OCI-LY7 (cell line): Measurements from ENCODE around the gene DGKD. TPM values are rescaled to one million over a fixed set of nuclear protein-coding genes. Genes with fewer than 3 reads are reported as not detected.

Experiments
- BruUV-seq: library from RNA; stranded (reverse); fragments of 400-500 nt; replicated peaks from 2 replicates; lab custom pipeline; 2021; lab: Mats Ljungman, UMichigan
- CTCF ChIA-PET: fragments of 300-600 bp; sonication (Branson Sonifier 250); formaldehyde crosslinking; loops from one replicate; lab custom pipeline; 2022; ENCODE audit warnings: antibody characterized with exemption; ENCODE audit not compliant: unreplicated experiment; lab: Charles Lee
- POLR2A ChIA-PET: fragments of 300-600 bp; sonication (Branson Sonifier 250); formaldehyde crosslinking; loops from one replicate; lab custom pipeline; 2022; ENCODE audit warnings: antibody characterized with exemption; lab: Charles Lee
- DNase-seq: peaks from one replicate; pipeline ENCODE4 v3.0.0-alpha.2; 2015; ENCODE audit warnings: low spot score
- H2AFZ ChIP-seq: fragments of 200-600 bp; sonication (generic), shearing (Covaris generic); 2 replicates; pipeline ENCODE4 v1.6.1; 2014; ENCODE audit warnings: mild to moderate bottlenecking, antibody characterized with exemption, low read length, moderate library complexity
- H3K27ac ChIP-seq: fragments of 200-600 bp; sonication (generic); 2 replicates; pipeline ENCODE4 v1.5.1; 2014; ENCODE audit warnings: mixed run types, low read depth, mild to moderate bottlenecking, moderate library complexity, low read length, inconsistent platforms; ENCODE audit not compliant: poor library complexity, severe bottlenecking
- H3K36me3 ChIP-seq: fragments of 200-600 bp; sonication (generic); 2 replicates; pipeline ENCODE4 v1.6.1; 2014; ENCODE audit warnings: mild to moderate bottlenecking, antibody characterized with exemption, low read length, moderate library complexity, mixed read lengths; ENCODE audit not compliant: insufficient read depth
- H3K4me1 ChIP-seq: fragments of 200-600 bp; sonication (generic); 2 replicates; pipeline ENCODE4 v1.5.1; 2014; ENCODE audit warnings: mild to moderate bottlenecking, low read length; ENCODE audit not compliant: insufficient read depth, poor library complexity, severe bottlenecking
- H3K4me2 ChIP-seq: fragments of 200-600 bp; sonication (generic); 2 replicates; pipeline ENCODE4 v1.6.1; 2014; ENCODE audit warnings: mild to moderate bottlenecking, low read length
- H3K4me3 ChIP-seq: fragments of 200-600 bp; sonication (generic); 2 replicates; pipeline ENCODE4 v1.5.1; 2014; ENCODE audit warnings: mild to moderate bottlenecking, low read depth, low read length; ENCODE audit not compliant: poor library complexity, severe bottlenecking
- H3K79me2 ChIP-seq: fragments of 200-600 bp; sonication (generic); 2 replicates; pipeline ENCODE4 v1.6.1; 2016; ENCODE audit warnings: low read depth, mild to moderate bottlenecking, low read length, moderate library complexity, mixed read lengths; ENCODE audit not compliant: insufficient read depth
- H3K9me2 ChIP-seq: fragments of 200-600 bp; sonication (generic); 2 replicates; pipeline ENCODE4 v1.6.1; 2016; ENCODE audit warnings: mild to moderate bottlenecking, low read length, mixed read lengths; ENCODE audit not compliant: insufficient read depth
- H3K9me3 ChIP-seq: fragments of 200-600 bp; sonication (generic); 2 replicates; pipeline ENCODE4 v1.6.1; 2014; ENCODE audit warnings: mild to moderate bottlenecking, mixed run types, low read length, mixed read lengths
- H4K20me1 ChIP-seq: fragments of 200-600 bp; sonication (generic); 2 replicates; pipeline ENCODE4 v1.6.1; 2014; ENCODE audit warnings: mild to moderate bottlenecking, antibody characterized with exemption, low read length, moderate library complexity, mixed read lengths; ENCODE audit not compliant: insufficient read depth
- CTCF ChIP-seq: fragments of 200-600 bp; sonication (generic); conservative IDR thresholded peaks from 2 replicates; pipeline ENCODE4 v1.5.1; 2014; ENCODE audit warnings: mild to moderate bottlenecking, antibody characterized with exemption, low read length, moderate library complexity, mixed read lengths
- EZH2phosphoT487 ChIP-seq: fragments of 200-600 bp; sonication (generic); IDR thresholded peaks from 2 replicates; pipeline ENCODE4 v1.6.1; 2018; ENCODE audit warnings: low read depth, borderline replicate concordance, mild to moderate bottlenecking, mixed run types, antibody characterized with exemption, low read length, moderate library complexity, mixed read lengths
- intact Hi-C: fragments of 100-400 bp; cut with micrococcal nuclease; formaldehyde crosslinking; loops from one replicate; pipeline ENCODE4 v1.10.0; 2022; ENCODE audit not compliant: unreplicated experiment
- total RNA-seq, 2 experiments: library from RNA; depleted of rRNA in 1 of 2; stranded (reverse); fragments of >200 nt in 1 of 2; shearing (Covaris generic) in 1 of 2; gene quantifications; 2 replicates each; pipeline ENCODE4 v1.2.3, GENCODE V29; 2014 to 2022

The DGKD gene
- total RNA-seq, 2 experiments from 2014 or later, result 62.9 to 271 TPM

GRCh38 chr2:233424154-233424951, 70.1 kb downstream of the DGKD start:
- BruUV-seq, result no TSS peak
- CTCF ChIA-PET, result no interaction called here
- TF ChIP-seq EZH2phosphoT487, result no peak
- no peak for TF ChIP-seq CTCF
- Histone ChIP-seq H3K79me2 (peaks cover 42% of the 10 kb centered on the region), H3K4me1 (peaks cover 37% of the 10 kb centered on the region), H3K9me3 (0 out of 2 replicates have a peak, but pooled peaks cover 7% of the 10 kb centered on the region), H3K36me3 (peaks cover 33% of the 10 kb centered on the region), H3K4me3 (no peak overlapping the region), H3K27ac (no peak overlapping the region), H3K4me2 (no peak overlapping the region), H4K20me1 (no peaks in the 10 kb centered on the region), H2AFZ (no peak overlapping the region), H3K9me2 (no peaks in the 10 kb centered on the region)
- POLR2A ChIA-PET, result interaction anchor here (0.8 to 1.1 kb wide), 3 partner anchors 14 to 67 kb away, joined by 3 to 5 read pairs (median 4); no protein-coding TSS in a partner anchor
- no peak for DNase-seq
- intact Hi-C loops, result no loop called here

DNA sequence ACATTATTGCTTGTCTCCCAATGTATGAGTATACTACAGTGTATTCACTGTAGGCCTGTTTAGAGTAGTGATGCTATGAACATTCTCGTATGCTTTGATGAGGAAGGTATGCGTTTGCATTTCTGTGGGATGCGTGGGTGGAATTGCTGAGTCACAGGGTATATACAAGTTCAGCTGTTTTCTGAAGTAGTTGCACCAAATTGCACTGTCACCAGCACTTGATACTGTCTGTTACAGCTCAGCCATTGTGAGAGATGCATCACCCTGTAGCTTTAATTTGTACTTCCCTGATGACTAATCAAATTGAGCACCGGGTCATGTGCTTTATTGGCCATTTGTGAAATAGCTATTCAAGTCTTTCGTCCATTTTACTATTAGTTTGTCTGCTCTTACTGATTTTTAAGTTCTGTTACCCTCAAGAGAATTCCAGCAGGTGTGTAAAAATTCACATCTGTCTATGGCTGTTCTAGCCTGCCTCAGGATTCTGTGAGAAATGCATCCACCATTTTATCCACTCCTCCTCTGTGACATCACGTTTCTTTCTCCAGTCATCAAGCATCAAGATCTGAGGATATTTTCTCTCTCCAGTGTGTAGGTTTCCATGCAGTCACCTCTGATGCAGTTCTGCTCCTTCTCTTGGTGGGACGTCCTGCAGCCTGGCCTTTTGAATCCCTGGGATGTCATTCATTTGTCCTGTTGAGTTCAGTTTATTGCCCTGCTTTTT, 72.5 kb downstream of the DGKD start:
- POLR2A ChIA-PET, result interaction anchor here (0.8 to 1.6 kb wide), 4 partner anchors 9 to 73 kb away, joined by 3 to 7 read pairs (median 4); partner anchors contain the start of gene DGKD
- DNase-seq, result no peak
- CTCF ChIA-PET, result no interaction called here
- BruUV-seq, result no TSS peak
- peaks cover 18% of the 10 kb centered on the region; the same call in 1 of the 2 replicates for H3K79me2 ChIP-seq
- TF ChIP-seq EZH2phosphoT487, result no peak
- no peak for TF ChIP-seq CTCF
- H3K4me1 ChIP-seq, result peaks cover 12% of the 10 kb centered on the region
- 0 out of 2 replicates have a peak, but pooled peaks cover 7% of the 10 kb centered on the region for H3K9me3 ChIP-seq
- H3K36me3 ChIP-seq, result peaks cover 33% of the 10 kb centered on the region
- no peak overlapping the region for H3K4me3 ChIP-seq
- H2AFZ ChIP-seq, result no peak overlapping the region
- no peaks in the 10 kb centered on the region for H4K20me1 ChIP-seq
- no peak overlapping the region for H3K4me2 ChIP-seq
- no peaks in the 10 kb centered on the region for H3K9me2 ChIP-seq
- no peak overlapping the region for H3K27ac ChIP-seq
- intact Hi-C loops, result no loop called here
